ENCODE measurements around the gene BMP5.
"Not testable (repeated sequence)": the region's sequence is repeated elsewhere in the genome, so short reads cannot be mapped to it uniquely, and the experiment has no call there.

Gene BMP5

GRCh38 chr6:55875400-55875799, at the start of gene BMP5:
Gene BMP5, minus strand, starts transcription at chr6:55875590. Its CDS starts 725 bp downstream, at chr6:55874865.
- DNase-seq, result no peak

- no peak for DNase-seq
These were observed 47.0 kb upstream of the BMP5 start for GRCh38 chr6:55922406-55922805.

GRCh38 chr6:55919716-55920308, 44.4 kb upstream of the BMP5 start:
- no peak for DNase-seq

- DNase-seq, result no peak
These were observed 43.2 kb upstream of the BMP5 start for GRCh38 chr6:55918639-55919038.

- DNase-seq, result no peak
These were observed 42.5 kb upstream of the BMP5 start for GRCh38 chr6:55917751-55918415.

- no peak for DNase-seq
These were observed 40.8 kb upstream of the BMP5 start for GRCh38 chr6:55916188-55916587.

GRCh38 chr6:55913228-55914195, 38.1 kb upstream of the BMP5 start:
- no peak for DNase-seq

- not testable (repeated sequence) for DNase-seq
These were observed 35.1 kb upstream of the BMP5 start for GRCh38 chr6:55910466-55910865.

- DNase-seq, result not testable (repeated sequence)
These were observed 34.5 kb upstream of the BMP5 start for GRCh38 chr6:55909911-55910310.

GRCh38 chr6:55902796-55903195, 27.4 kb upstream of the BMP5 start:
- DNase-seq, result no peak

GRCh38 chr6:55901765-55902270, 26.4 kb upstream of the BMP5 start:
- DNase-seq, result no peak

GRCh38 chr6:55898342-55898741, 23.0 kb upstream of the BMP5 start:
- DNase-seq, result no peak

- DNase-seq, result no peak
These were observed 22.0 kb upstream of the BMP5 start for GRCh38 chr6:55897346-55897745.

- DNase-seq, result no peak
These were observed 20.8 kb upstream of the BMP5 start for GRCh38 chr6:55895972-55896730.

GRCh38 chr6:55892749-55893357, 17.5 kb upstream of the BMP5 start:
- no peak for DNase-seq

GRCh38 chr6:55888917-55889316, 13.5 kb upstream of the BMP5 start:
- no peak for DNase-seq

GRCh38 chr6:55886185-55886836, 10.9 kb upstream of the BMP5 start:
- DNase-seq, result no peak

- DNase-seq, result no peak
These were observed 7.6 kb upstream of the BMP5 start for GRCh38 chr6:55882718-55883569.

GRCh38 chr6:55877283-55877682, 1.9 kb upstream of the BMP5 start:
- no peak for DNase-seq

GRCh38 chr6:55874316-55874715, 1.1 kb downstream of the BMP5 start:
- no peak for DNase-seq

GRCh38 chr6:55872866-55873265, 2.5 kb downstream of the BMP5 start:
- no peak for DNase-seq
